Hepatocyte (in vitro differentiated cells): ENCODE data around the gene ZNF496. TPM values are rescaled to one million over a fixed set of nuclear protein-coding genes. Genes with fewer than 3 reads are reported as not detected.
"Not testable (repeated sequence)": the region's sequence is repeated elsewhere in the genome, so short reads cannot be mapped to it uniquely, and the experiment has no call there.

Experiments
- DNase-seq: peaks from one replicate; pipeline ENCODE4 v3.0.0-alpha.2; 2016; ENCODE audit warnings: low spot score
- H2AFZ ChIP-seq: fragments of 200-600 bp; sonication (generic); 2 replicates; pipeline ENCODE4 v1.6.0; 2016; ENCODE audit warnings: antibody characterized with exemption, mild to moderate bottlenecking
- H3K27ac ChIP-seq: fragments of 200-600 bp; sonication (generic); 2 replicates; pipeline ENCODE4 v1.5.1; 2016; ENCODE audit warnings: mild to moderate bottlenecking
- H3K27me3 ChIP-seq: fragments of 200-600 bp; sonication (generic); 2 replicates; pipeline ENCODE4 v1.6.1; 2016
- H3K36me3 ChIP-seq: fragments of 200-600 bp; sonication (generic); replicated peaks from 2 replicates; pipeline ENCODE4 v1.5.1; 2016; ENCODE audit warnings: low read depth; ENCODE audit not compliant: insufficient read depth
- H3K4me1 ChIP-seq: fragments of 200-600 bp; sonication (generic); 2 replicates; pipeline ENCODE4 v1.5.1; 2016; ENCODE audit warnings: mild to moderate bottlenecking, moderate library complexity; ENCODE audit not compliant: insufficient read depth
- H3K4me2 ChIP-seq: fragments of 200-600 bp; sonication (generic); 2 replicates; pipeline ENCODE4 v1.6.0; 2016
- H3K4me3 ChIP-seq: fragments of 200-600 bp; sonication (generic); 2 replicates; pipeline ENCODE4 v1.5.1; 2016; ENCODE audit warnings: mild to moderate bottlenecking
- H3K79me2 ChIP-seq: fragments of 200-600 bp; sonication (generic); 2 replicates; pipeline ENCODE4 v1.6.0; 2017; ENCODE audit warnings: mild to moderate bottlenecking
- H3K9me2 ChIP-seq: fragments of 200-600 bp; sonication (generic); replicated peaks from 2 replicates; pipeline ENCODE4 v1.6.0; 2017; ENCODE audit warnings: mild to moderate bottlenecking; ENCODE audit not compliant: insufficient read depth
- H3K9me3 ChIP-seq: fragments of 200-600 bp; sonication (generic); 2 replicates; pipeline ENCODE4 v1.5.1; 2016; ENCODE audit warnings: low read depth, mild to moderate bottlenecking
- H4K20me1 ChIP-seq: fragments of 200-600 bp; sonication (generic); 2 replicates; pipeline ENCODE4 v1.6.0; 2016; ENCODE audit warnings: mild to moderate bottlenecking; ENCODE audit not compliant: insufficient read depth, poor library complexity, severe bottlenecking
- CTCF ChIP-seq: fragments of 200-600 bp; sonication (generic); IDR thresholded peaks from 2 replicates; pipeline ENCODE4 v1.5.1; 2016; ENCODE audit warnings: antibody characterized with exemption, mild to moderate bottlenecking; ENCODE audit not compliant: poor library complexity
- EZH2 ChIP-seq: fragments of 200-600 bp; sonication (generic); IDR thresholded peaks from 2 replicates; pipeline ENCODE4 v1.6.1; 2016; ENCODE audit warnings: antibody characterized with exemption, mild to moderate bottlenecking, borderline replicate concordance
- EZH2phosphoT487 ChIP-seq: fragments of 200-600 bp; sonication (generic); IDR thresholded peaks from one replicate; pipeline ENCODE4 v1.6.1; 2018; ENCODE audit warnings: antibody characterized with exemption, mild to moderate bottlenecking, low read depth, moderate library complexity; ENCODE audit not compliant: unreplicated experiment, severe bottlenecking
- WGBS: methylation state at CpG from one replicate; pipeline ENCODE4 v1.1.6; 2016; ENCODE audit warnings: low lambda C conversion rate; ENCODE audit errors: missing lambda C conversion rate; 5-methylcytosine and 5-hydroxymethylcytosine counted together
- polyA plus RNA-seq: library from polyadenylated mRNA; unstranded; fragments of >200 nt; fragmentation: Nextera tagmentation; extraction: Ambion mirVana; gene quantifications from 2 replicates; pipeline ENCODE4 v1.2.1, GENCODE V29; 2016
- total RNA-seq: library from RNA; depleted of rRNA; stranded (reverse); fragments of >200 nt; gene quantifications from 2 replicates; pipeline ENCODE4 v1.2.3, GENCODE V29; 2014

The ZNF496 gene
- total and polyA plus RNA-seq, 2 experiments from 2014 or later = 10.5 to 16.5 TPM

GRCh38 chr1:247366926-247367645 lies 35.4 kb upstream of the ZNF496 start:
- Histone ChIP-seq H3K36me3 (no peaks in the 10 kb centered on the region), H3K4me1 (no peaks in the 10 kb centered on the region), H3K9me3 (no peaks in the 10 kb centered on the region), H2AFZ (no peak overlapping the region), H3K79me2 (no peaks in the 10 kb centered on the region), H3K4me3 (no peak overlapping the region), H3K27ac (no peak overlapping the region), H3K4me2 (no peak overlapping the region), H4K20me1 (no peaks in the 10 kb centered on the region), H3K9me2 (no peaks in the 10 kb centered on the region), H3K27me3 (no peaks in the 10 kb centered on the region)
- WGBS = 89% methylated on average over 4 of the region's 4 CpGs
- no peak for DNase-seq
- TF ChIP-seq CTCF (no peak), EZH2 (no peak), EZH2phosphoT487 (no peak)

- not testable (repeated sequence) for H3K9me2 ChIP-seq, H3K27ac ChIP-seq, DNase-seq
These were observed 34.7 kb upstream of the ZNF496 start for GRCh38 chr1:247366345-247366744.

GRCh38 chr1:247365023-247365422 lies 33.4 kb upstream of the ZNF496 start:
- no peaks in the 10 kb centered on the region for H3K27me3 ChIP-seq
- H4K20me1 ChIP-seq = no peaks in the 10 kb centered on the region
- no peak overlapping the region for H2AFZ ChIP-seq
- no peak overlapping the region for H3K27ac ChIP-seq
- H3K4me2 ChIP-seq = no peak overlapping the region
- DNase-seq = no peak
- H3K36me3 ChIP-seq = no peaks in the 10 kb centered on the region
- WGBS = 98% methylated on average over 7 of the region's 7 CpGs
- no peaks in the 10 kb centered on the region for H3K79me2 ChIP-seq
- TF ChIP-seq EZH2phosphoT487 = no peak
- TF ChIP-seq CTCF = no peak
- no peak for TF ChIP-seq EZH2
- no peaks in the 10 kb centered on the region for H3K4me1 ChIP-seq
- no peaks in the 10 kb centered on the region for H3K9me3 ChIP-seq
- H3K4me3 ChIP-seq = no peak overlapping the region
- H3K9me2 ChIP-seq = no peaks in the 10 kb centered on the region

More at GRCh38 chr1:247366345-247366744, 34.7 kb upstream of the ZNF496 start:
- not testable (repeated sequence) for H3K36me3 ChIP-seq, H3K9me3 ChIP-seq, H2AFZ ChIP-seq, H3K4me2 ChIP-seq, H3K4me3 ChIP-seq, H3K4me1 ChIP-seq, H4K20me1 ChIP-seq, H3K27me3 ChIP-seq, H3K79me2 ChIP-seq
- WGBS = 100% methylated on average over 1 of the region's 1 CpG

- not testable (repeated sequence) for H3K36me3 ChIP-seq, H3K27me3 ChIP-seq, DNase-seq, H3K9me3 ChIP-seq, H4K20me1 ChIP-seq, H3K4me1 ChIP-seq, H3K4me3 ChIP-seq, H3K79me2 ChIP-seq, H3K27ac ChIP-seq, H2AFZ ChIP-seq, H3K4me2 ChIP-seq, H3K9me2 ChIP-seq
- WGBS = 88% methylated on average over 1 of the region's 1 CpG
These were observed 31.3 kb upstream of the ZNF496 start for GRCh38 chr1:247363000-247363399.
